ENCODE data around the gene LIPG. TPM values are rescaled to one million over a fixed set of nuclear protein-coding genes. Genes with fewer than 3 reads are reported as not detected.

LIPG gene
- polyA plus RNA-seq, 1 experiment, result 0.25 TPM

DNA sequence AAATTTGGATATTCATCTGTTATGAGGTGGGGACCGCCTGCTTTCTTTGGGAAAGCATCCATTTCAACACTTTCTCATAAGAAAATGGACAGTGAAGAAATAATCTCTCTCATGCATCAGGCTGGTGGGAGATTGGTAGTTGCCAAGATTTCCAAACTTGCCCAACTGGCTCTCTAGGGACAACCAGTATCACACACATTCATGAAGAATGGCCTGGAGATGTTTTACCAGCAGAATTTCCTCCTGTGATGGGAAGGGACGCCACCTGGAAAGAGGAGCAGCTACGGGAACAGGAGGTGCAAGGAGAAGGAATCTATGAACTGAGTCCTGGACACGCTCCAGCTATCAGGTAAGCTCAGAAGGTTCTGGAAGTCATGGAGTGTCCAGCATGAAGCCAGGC lies 39.4 kb downstream of the LIPG start:
- TF ChIP-seq CTCF (IDR thresholded peaks at IDR 0.05; ENCODE audit: insufficient read depth, low read depth, low read length), result no peak
- DNase-seq (ENCODE audit: low read depth), result no peak
- CTCF ChIA-PET, result no interaction called here
- no peak overlapping the region for H3K4me3 ChIP-seq (ENCODE audit: low read depth, low read length)
- H3K27me3 ChIP-seq (ENCODE audit: control insufficient read depth, insufficient read depth, low read length), result peaks cover 7% of the 10 kb centered on the region; the same call in 1 of the 2 replicates
- POLR2A ChIA-PET, result no interaction called here
- no peaks in the 10 kb centered on the region for H3K36me3 ChIP-seq (ENCODE audit: control insufficient read depth, insufficient read depth, low read length)

DNA sequence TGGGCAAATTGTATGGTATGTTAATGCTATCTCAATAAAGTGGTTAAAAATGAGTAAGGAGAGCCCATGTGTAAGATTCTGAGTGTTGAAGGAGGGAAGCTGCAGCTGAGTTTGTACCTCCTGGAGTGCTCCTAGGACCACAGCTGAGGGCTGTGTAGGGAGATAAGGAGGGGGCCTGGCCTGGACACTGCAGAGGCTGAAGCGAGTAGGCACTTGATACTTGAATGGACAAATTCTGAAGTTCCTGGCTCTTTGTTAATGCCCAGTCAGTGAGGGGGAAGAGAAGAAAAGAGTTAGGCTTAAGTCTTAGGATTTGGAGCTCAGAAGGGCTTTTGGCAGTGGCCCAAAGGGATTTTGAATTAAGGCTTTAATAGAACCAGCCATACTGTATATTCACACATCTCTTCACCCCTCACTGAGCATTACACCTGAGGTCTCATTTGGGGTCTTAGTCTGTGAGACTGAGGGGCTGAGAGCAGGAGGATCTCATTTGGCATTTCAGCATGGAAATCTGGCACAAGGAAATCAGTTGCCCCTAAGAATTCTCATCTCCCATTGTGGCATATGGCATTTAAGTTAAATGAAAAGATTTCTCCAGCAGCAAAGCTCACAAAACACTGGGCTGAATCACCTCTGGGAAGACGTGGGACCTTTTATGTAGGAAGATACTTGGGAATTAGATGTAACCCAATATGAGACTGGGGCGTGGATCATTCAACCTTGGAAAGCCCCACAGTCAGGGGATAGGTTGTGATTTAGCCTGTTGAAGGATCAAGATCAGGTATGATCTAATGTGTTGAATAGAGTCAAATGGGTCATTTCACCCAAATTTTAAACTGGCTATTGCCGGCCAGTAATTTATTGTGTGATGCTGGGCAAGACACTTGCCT lies 46.8 kb downstream of the LIPG start:
- Histone ChIP-seq H3K4me3 (ENCODE audit: low read depth, low read length) (no peak overlapping the region), H3K27me3 (ENCODE audit: control insufficient read depth, insufficient read depth, low read length) (peaks cover 2% of the 10 kb centered on the region), H3K36me3 (ENCODE audit: control insufficient read depth, insufficient read depth, low read length) (no peaks in the 10 kb centered on the region)
- ChIA-PET CTCF (interaction anchor here (1.2 to 1.6 kb wide), 2 partner anchors 9 to 249 kb away, joined by 3 to 5 read pairs; no protein-coding TSS in a partner anchor), POLR2A (no interaction called here)
- no peak for DNase-seq (ENCODE audit: low read depth)
- TF ChIP-seq CTCF (IDR thresholded peaks at IDR 0.05; ENCODE audit: insufficient read depth, low read depth, low read length), result no peak

DNA sequence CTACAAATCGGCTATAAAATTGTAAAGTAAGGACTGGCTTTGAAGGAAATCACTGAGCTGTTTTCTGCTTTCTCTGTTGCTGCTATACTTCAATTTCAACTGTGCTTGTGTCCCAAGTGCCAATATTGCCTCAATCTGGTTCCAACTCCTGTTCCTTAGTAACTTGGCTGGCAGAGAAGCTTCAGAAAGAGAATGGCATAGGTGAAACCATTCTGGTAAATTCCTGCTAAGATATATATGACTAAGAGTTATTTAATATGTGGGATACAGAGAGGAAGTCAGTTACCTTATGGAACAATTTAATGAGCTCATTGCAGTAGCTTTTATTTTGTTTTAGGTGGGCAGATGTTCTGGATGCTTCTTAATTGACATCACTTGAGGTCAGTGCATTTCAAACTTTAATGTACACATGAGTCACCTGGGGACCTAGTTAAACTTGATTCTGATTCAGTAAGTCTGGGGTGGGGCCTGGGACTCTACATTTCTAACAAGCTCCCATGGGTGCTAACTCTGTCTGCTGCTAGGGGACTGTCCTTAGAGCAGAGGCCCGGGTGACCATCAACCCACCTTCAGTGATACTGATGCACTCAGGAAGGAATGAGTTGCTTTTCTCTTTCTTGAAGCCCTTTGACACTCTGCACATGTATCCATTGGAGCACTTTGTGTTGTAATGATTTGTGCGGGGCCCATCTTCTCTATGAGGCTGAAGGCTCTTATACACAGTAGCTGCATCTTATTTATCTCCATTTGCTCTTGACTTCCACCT lies 47.6 kb downstream of the LIPG start:
- Histone ChIP-seq H3K4me3 (ENCODE audit: low read depth, low read length) (no peak overlapping the region), H3K27me3 (ENCODE audit: control insufficient read depth, insufficient read depth, low read length) (peaks cover 2% of the 10 kb centered on the region), H3K36me3 (ENCODE audit: control insufficient read depth, insufficient read depth, low read length) (no peaks in the 10 kb centered on the region)
- CTCF ChIA-PET, result interaction anchor here (1.2 to 1.6 kb wide), 2 partner anchors 9 to 248 kb away, joined by 3 to 5 read pairs; no protein-coding TSS in a partner anchor
- POLR2A ChIA-PET, result no interaction called here
- no peak for DNase-seq (ENCODE audit: low read depth)
- TF ChIP-seq CTCF (IDR thresholded peaks at IDR 0.05; ENCODE audit: insufficient read depth, low read depth, low read length), result no peak

DNA sequence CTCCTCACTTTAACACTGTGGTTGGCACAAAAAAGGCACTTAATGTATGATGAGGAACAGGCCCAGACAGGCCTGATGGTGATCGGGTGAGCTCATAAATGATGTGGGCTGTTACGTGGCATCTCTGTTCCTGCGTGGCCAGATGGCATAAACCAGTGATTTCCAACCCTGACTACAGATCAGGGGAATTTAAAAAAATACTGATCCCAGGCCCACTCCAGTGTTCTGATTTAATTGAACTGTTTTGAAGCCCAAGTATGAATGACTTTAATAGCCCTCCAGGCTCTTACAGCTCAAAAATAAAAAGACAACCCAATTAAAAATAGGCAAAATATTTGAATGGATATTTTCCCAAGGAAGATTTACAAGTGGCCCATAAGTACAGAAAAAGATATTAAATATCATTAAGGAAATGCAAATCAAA lies 48.2 kb downstream of the LIPG start:
- no peak for DNase-seq (ENCODE audit: low read depth)
- ChIA-PET CTCF (interaction anchor here (1.2 to 1.6 kb wide), 2 partner anchors 8 to 248 kb away, joined by 3 to 5 read pairs; no protein-coding TSS in a partner anchor), POLR2A (no interaction called here)
- H3K36me3 ChIP-seq (ENCODE audit: control insufficient read depth, insufficient read depth, low read length), result no peaks in the 10 kb centered on the region
- peaks cover under 1% of the 10 kb centered on the region for H3K27me3 ChIP-seq (ENCODE audit: control insufficient read depth, insufficient read depth, low read length)
- H3K4me3 ChIP-seq (ENCODE audit: low read depth, low read length), result no peak overlapping the region
- no peak for TF ChIP-seq CTCF (IDR thresholded peaks at IDR 0.05; ENCODE audit: insufficient read depth, low read depth, low read length)

GRCh38 chr18:49611316-49611715 lies 49.5 kb downstream of the LIPG start:
- POLR2A ChIA-PET, result no interaction called here
- H3K36me3 ChIP-seq (ENCODE audit: control insufficient read depth, insufficient read depth, low read length), result no peaks in the 10 kb centered on the region
- H3K4me3 ChIP-seq (ENCODE audit: low read depth, low read length), result no peak overlapping the region
- no peaks in the 10 kb centered on the region; the same call in none of the 2 replicates for H3K27me3 ChIP-seq (ENCODE audit: control insufficient read depth, insufficient read depth, low read length)
- DNase-seq (ENCODE audit: low read depth), result no peak
- TF ChIP-seq CTCF (IDR thresholded peaks at IDR 0.05; ENCODE audit: insufficient read depth, low read depth, low read length), result no peak
- CTCF ChIA-PET, result interaction anchor here (0.7 kb wide), 1 partner anchor 52 kb away, joined by 3 read pairs; no protein-coding TSS in a partner anchor

Data from BJ (cell line).